IPS-18c (cell line): Measurements from ENCODE around the gene TMEM150A.
"Not testable (repeated sequence)": the region's sequence is repeated elsewhere in the genome, so short reads cannot be mapped to it uniquely, and the experiment has no call there.

Source experiments
- H3K4me3 ChIP-seq: 2 replicates; pipeline ENCODE4 v1.7.0; 2013; ENCODE audit warnings: low read depth, mild to moderate bottlenecking, low read length, moderate library complexity; ENCODE audit not compliant: insufficient read depth
- H3K9me3 ChIP-seq: one replicate; pipeline ENCODE4 v1.6.1; 2013; ENCODE audit warnings: mild to moderate bottlenecking, low read length, moderate library complexity; ENCODE audit not compliant: control insufficient read depth, insufficient read depth

The TMEM150A gene

DNA sequence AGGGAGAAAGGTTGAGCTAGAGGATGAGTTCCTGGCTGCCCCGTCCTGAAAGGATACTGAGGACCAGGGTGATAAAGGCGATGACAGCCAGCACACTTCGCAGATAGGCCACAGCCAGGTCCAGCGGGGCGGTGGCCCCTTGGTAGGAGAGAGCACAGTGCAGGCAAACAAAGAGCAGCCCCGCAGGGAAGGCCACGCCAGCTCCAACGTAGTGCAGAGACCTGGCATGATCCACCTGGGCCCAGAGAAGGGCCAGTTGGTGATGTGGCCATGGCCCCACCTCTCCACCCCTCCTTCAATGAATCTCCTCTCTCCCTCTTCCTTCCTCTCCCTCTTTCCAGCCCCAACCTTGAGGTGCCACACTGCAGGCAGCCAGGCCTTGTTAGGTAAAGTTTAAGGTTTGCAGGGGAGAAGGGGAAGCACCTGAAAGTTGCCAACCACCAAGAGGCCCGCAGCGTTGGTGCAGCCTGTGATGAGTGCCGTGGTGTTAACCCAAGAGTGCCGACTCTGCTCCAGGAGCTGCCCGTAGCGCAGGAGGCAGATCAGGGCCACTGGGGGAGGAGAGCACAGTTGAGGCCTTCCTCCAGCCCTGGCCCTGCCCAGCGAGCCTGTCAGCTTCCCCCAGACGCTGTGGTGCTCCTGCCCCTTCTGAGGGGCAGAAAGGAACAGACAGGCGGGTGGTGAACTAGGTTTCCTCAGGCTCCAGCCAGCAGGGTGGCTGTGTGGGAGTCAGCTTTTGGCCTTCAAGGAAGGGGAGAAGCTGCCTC, 2.8 kb downstream of the TMEM150A start:
- H3K9me3 ChIP-seq = no peaks in the 10 kb centered on the region

DNA sequence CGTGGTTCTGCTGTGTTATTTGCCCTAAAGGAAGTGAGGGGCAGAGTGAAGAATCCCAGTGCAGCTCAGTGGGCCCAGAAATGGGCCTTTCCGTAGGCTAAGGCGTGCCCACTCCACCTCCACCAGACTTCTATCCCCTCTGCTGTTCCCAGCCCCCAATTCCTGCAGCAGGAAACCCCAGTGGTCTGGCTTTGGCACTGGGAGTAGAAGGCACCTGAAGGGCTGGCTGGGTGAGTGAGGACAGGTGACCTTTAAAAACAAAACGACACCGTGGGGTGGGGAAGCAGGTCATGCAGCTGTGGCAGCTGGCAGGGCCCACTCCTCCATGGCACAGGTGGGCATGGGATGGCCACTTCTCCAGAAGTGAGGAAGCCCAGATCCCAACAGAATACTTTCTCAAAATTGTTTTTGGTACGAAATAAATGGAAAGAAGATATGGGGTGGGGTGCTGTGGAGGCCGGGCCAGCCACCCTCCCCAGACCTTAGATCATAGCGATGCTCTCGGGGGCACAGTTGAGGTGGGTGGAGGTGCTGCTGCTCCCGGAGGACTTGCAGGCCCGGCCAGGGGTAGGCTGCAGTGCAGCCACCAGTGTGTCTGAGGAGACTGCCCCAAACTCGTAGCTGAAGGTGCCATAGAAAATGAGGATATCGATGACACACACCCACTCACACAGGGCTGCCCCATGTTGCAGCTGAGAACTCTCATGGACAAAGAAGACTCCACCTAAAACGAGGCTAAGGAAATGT, 3.7 kb downstream of the TMEM150A start:
- Histone ChIP-seq H3K9me3 (no peaks in the 10 kb centered on the region), H3K4me3 (no peak overlapping the region)

More for the DNA sequence above, 2.8 kb downstream of the TMEM150A start:
- H3K4me3 ChIP-seq = no peak overlapping the region

- H3K9me3 ChIP-seq = no peaks in the 10 kb centered on the region
- no peak overlapping the region for H3K4me3 ChIP-seq
These were observed 5.3 kb downstream of the TMEM150A start for GRCh38 chr2:85597241-85597640.

DNA sequence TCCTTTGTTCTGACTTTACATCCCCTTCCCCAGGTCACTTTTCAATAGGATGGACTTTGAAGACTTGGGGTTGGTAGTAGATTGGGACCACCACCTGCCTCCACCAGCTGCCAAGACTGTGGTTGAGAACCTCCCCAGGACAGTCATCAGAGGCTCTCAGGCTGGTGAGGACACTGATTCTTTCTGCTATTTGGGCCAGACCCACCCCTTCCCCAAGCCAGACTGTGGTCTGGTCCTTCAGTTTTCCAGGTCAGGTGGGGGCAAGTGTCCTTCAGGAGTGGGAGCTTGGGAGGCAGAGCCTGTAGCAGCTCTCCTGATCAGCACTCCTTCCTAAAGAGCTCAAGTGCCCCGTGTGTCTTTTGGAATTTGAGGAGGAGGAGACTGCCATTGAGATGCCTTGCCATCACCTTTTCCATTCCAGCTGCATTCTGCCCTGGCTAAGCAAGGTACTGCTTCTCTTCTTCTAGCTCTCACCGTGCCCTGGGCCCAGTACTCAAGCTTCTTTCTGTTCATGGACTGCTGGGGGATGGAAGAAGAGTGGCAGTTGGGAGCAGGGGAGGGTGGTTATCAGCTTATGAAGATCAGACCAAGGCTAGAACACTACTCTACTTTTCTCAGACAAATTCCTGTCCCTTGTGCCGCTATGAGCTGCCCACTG, 5.9 kb downstream of the TMEM150A start:
- peak overlapping the region; percentile 99 for H3K4me3 ChIP-seq
- no peaks in the 10 kb centered on the region for H3K9me3 ChIP-seq

DNA sequence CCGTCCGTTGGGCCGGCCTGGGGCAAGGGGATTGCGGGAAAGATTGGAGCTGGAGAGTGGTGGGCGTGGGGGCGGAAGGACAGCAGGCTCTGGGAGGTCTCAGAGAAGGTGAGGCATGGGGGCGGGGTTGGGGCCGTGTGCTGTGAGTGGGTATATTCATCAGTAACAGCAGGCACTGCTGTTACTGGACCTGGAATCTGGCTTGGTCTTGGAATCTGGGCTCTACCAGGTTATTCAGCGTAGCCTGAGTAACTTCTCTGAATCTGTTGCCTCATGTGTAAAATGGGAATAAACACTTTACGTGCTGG, 6.5 kb downstream of the TMEM150A start:
- Histone ChIP-seq H3K4me3 (peak overlapping the region; percentile 99), H3K9me3 (no peaks in the 10 kb centered on the region)

DNA sequence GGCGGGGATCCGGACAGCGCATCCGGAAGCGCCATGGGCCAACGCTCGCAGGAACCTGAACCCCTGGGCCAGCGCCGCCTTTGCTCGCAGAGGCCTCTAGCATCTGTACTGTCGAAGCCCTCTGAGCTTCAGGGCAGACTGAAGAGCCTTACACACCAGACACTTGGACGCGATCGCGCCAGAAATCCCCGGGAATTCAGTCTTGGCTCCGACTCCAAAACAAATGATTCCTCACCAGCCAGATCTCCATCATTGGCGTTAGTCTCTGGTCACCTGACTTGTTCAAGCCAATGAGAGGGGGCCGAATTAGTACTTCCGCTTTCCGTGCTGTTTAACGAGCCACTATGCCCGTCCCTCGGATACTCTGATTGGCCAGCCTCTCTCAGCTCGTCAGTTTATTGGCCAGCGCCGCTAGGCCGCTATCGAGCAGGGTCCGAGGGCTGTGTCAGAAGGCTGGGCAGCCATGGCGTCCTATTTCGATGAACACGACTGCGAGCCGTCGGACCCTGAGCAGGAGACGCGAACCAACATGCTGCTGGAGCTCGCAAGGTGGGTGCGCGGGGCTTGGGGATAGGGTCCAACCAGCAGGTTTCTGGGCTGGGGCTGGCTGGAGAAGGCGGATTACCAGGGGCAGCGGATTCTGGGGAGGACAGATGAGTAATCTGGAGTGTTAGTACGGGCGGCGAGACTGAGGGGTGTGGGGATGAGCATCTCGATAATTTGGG, 7.0 kb downstream of the TMEM150A start, which contains the start of gene RNF181:
RNF181 (plus strand) TSS at position 445 of the 725 bp plus-strand sequence; CDS start at position 464, 19 bp downstream.
- Histone ChIP-seq H3K9me3 (no peaks in the 10 kb centered on the region), H3K4me3 (peak within 1 kb of the TSS; percentile 99)

- peak overlapping the region; percentile 99 for H3K4me3 ChIP-seq
- H3K9me3 ChIP-seq = no peaks in the 10 kb centered on the region
These were observed 7.7 kb downstream of the TMEM150A start for GRCh38 chr2:85594715-85595300.

DNA sequence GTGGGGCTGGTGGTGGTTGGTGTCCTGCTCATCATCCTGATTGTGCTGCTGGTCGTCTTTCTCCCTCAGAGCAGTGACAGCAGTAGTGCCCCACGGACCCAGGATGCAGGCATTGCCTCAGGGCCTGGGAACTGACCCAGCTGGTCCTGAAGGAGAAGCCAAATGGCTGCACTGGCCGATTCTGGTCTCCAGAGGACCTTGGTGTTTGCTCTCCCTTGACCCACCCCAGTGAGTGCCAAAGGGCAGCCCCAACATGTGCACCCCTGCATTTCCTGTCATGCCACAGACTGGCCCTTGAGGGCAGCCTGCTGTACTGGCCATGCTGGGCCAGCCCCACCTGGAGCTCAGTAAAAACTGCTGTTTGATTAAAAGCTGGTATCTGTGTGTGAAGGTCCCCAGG, 9.5 kb downstream of the TMEM150A start:
- H3K4me3 ChIP-seq = no peak overlapping the region
- H3K9me3 ChIP-seq = no peaks in the 10 kb centered on the region

DNA sequence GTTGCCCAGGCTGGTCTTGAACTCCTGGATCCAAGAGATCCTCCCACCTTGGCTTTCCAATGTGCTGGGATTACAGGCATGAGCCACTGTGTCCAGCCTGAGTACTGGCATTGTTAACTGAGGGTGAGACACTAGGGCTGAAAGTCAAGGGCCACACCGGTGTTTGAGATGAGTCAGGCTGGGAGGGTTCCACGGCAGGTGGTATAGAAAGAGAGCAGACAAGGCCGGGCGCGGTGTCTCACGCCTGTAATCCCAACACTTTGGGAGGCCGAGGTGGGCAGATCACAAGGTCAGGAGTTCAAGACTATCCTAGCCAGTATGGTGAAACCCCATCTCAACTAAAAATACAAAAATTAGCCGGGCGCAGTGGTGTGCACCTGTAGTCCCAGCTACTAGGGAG, 10.2 kb downstream of the TMEM150A start:
- not testable (repeated sequence) for H3K4me3 ChIP-seq, H3K9me3 ChIP-seq

GRCh38 chr2:85591563-85591962, 10.9 kb downstream of the TMEM150A start:
- Histone ChIP-seq H3K4me3 (no peak overlapping the region), H3K9me3 (no peaks in the 10 kb centered on the region)

GRCh38 chr2:85590950-85591349, 11.5 kb downstream of the TMEM150A start:
- H3K4me3 ChIP-seq = no peak overlapping the region
- no peaks in the 10 kb centered on the region for H3K9me3 ChIP-seq

- H3K4me3 ChIP-seq = no peak overlapping the region
- no peaks in the 10 kb centered on the region for H3K9me3 ChIP-seq
These were observed 12.3 kb downstream of the TMEM150A start for GRCh38 chr2:85589982-85590791.

- Histone ChIP-seq H3K4me3 (no peak overlapping the region), H3K9me3 (no peaks in the 10 kb centered on the region)
These were observed 13.3 kb downstream of the TMEM150A start for GRCh38 chr2:85589181-85589580.

- Histone ChIP-seq H3K4me3 (no peak overlapping the region), H3K9me3 (no peaks in the 10 kb centered on the region)
These were observed 13.9 kb downstream of the TMEM150A start for GRCh38 chr2:85588645-85589044.

DNA sequence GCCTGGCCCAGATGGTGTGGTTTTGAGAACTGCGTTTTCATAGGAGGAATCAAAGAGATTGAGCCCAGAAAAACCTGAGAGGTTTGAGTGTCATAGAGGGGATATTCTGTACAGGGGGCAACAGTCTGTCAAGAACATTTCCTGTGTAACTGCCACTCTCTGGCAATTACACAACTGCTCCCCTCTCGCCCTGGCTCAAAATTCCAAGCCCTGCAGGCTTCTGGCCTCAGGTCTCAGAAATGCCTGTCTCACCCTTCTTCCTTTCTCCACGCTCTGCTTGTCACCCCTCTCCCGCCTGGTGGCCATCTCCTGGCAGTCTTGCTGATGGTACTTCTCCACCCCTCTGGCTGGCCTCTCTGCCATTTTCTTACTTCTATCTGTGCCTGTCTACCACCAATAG, 14.3 kb downstream of the TMEM150A start:
- Histone ChIP-seq H3K4me3 (no peak overlapping the region), H3K9me3 (no peaks in the 10 kb centered on the region)

DNA sequence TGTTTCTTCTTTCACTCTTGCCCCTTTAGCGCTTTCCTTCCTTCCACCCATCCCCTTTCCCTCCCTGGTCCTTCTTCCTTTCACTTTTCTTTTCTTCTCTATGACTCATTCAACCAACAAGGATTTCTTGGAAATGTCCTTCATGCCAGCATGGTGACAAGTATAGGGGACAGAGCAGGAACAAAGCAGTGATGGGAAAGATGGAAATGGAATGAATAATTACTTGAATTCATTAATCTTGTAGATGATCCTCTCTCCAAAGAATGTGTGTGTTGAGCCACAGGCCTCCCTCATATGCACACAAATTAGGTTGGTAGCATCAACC, 16.8 kb downstream of the TMEM150A start:
- Histone ChIP-seq H3K4me3 (no peak overlapping the region), H3K9me3 (no peaks in the 10 kb centered on the region)
